SJCRH30 (cell line): ENCODE data around the gene ADGRL2. TPM values are rescaled to one million over a fixed set of nuclear protein-coding genes. Genes with fewer than 3 reads are reported as not detected.
"Not testable (repeated sequence)": the region's sequence is repeated elsewhere in the genome, so short reads cannot be mapped to it uniquely, and the experiment has no call there.

Experiments used
- DNase-seq, 2 experiments: peaks; one replicate each; pipeline ENCODE4 v3.0.0-alpha.2; 2015 to 2020
- H3K27ac ChIP-seq: fragments of 250-450 bp; sonication (Bioruptor Pico); 2 replicates; pipeline ENCODE4 v1.5.1; 2020; ENCODE audit warnings: mild to moderate bottlenecking, moderate library complexity
- H3K27me3 ChIP-seq: fragments of 250-450 bp; sonication (Bioruptor Pico); 2 replicates; pipeline ENCODE4 v1.5.1; 2020; ENCODE audit warnings: mild to moderate bottlenecking, moderate library complexity
- H3K36me3 ChIP-seq: fragments of 250-450 bp; sonication (Bioruptor Pico); 2 replicates; pipeline ENCODE4 v1.5.1; 2020; ENCODE audit warnings: mild to moderate bottlenecking, moderate library complexity
- H3K4me1 ChIP-seq: fragments of 250-450 bp; sonication (Bioruptor Pico); 2 replicates; pipeline ENCODE4 v1.5.1; 2020; ENCODE audit warnings: mild to moderate bottlenecking, moderate library complexity
- H3K4me3 ChIP-seq: fragments of 250-450 bp; sonication (Bioruptor Pico); 2 replicates; pipeline ENCODE4 v1.5.1; 2020; ENCODE audit warnings: mild to moderate bottlenecking, moderate library complexity
- H3K9me3 ChIP-seq: fragments of 250-450 bp; sonication (Bioruptor Pico); replicated peaks from 2 replicates; pipeline ENCODE4 v1.5.1; 2020; ENCODE audit warnings: mild to moderate bottlenecking, moderate library complexity
- total RNA-seq: library from RNA; depleted of rRNA; stranded (reverse); fragments of >200 nt; shearing (Covaris generic); gene quantifications from 2 replicates; pipeline ENCODE4 v1.2.3, GENCODE V29; 2014

Gene ADGRL2
- total RNA-seq, 1 experiment from 2014 or later, result 98.0 TPM

GRCh38 chr1:81848880-81849682, 48.3 kb downstream of the ADGRL2 start:
- no peak for DNase-seq
- no peaks in the 10 kb centered on the region for H3K27me3 ChIP-seq

GRCh38 chr1:81850031-81850430, 49.3 kb downstream of the ADGRL2 start:
- H3K4me1 ChIP-seq, result no peaks in the 10 kb centered on the region
- H3K4me3 ChIP-seq, result no peak overlapping the region
- H3K9me3 ChIP-seq, result no peaks in the 10 kb centered on the region
- DNase-seq, result no peak
- no peak overlapping the region for H3K27ac ChIP-seq
- no peaks in the 10 kb centered on the region for H3K27me3 ChIP-seq
- H3K36me3 ChIP-seq, result peaks cover 6% of the 10 kb centered on the region; the same call in 1 of the 2 replicates

More at GRCh38 chr1:81848880-81849682, 48.3 kb downstream of the ADGRL2 start:
- Histone ChIP-seq H3K4me3 (no peak overlapping the region), H3K27ac (no peak overlapping the region), H3K4me1 (no peaks in the 10 kb centered on the region), H3K9me3 (no peaks in the 10 kb centered on the region), H3K36me3 (peaks cover 6% of the 10 kb centered on the region; the same call in 1 of the 2 replicates)

GRCh38 chr1:81850495-81850894, 49.8 kb downstream of the ADGRL2 start:
- no peaks in the 10 kb centered on the region for H3K9me3 ChIP-seq
- no peak overlapping the region for H3K4me3 ChIP-seq
- no peaks in the 10 kb centered on the region for H3K27me3 ChIP-seq
- no peak for DNase-seq
- no peak overlapping the region for H3K27ac ChIP-seq
- H3K4me1 ChIP-seq, result no peaks in the 10 kb centered on the region
- H3K36me3 ChIP-seq, result peaks cover 6% of the 10 kb centered on the region; the same call in 1 of the 2 replicates

- DNase-seq, result no peak
- H3K27ac ChIP-seq, result no peak overlapping the region
- H3K36me3 ChIP-seq, result peaks cover 6% of the 10 kb centered on the region; the same call in 1 of the 2 replicates
- H3K9me3 ChIP-seq, result no peaks in the 10 kb centered on the region
- H3K4me3 ChIP-seq, result no peak overlapping the region
- no peaks in the 10 kb centered on the region for H3K27me3 ChIP-seq
- H3K4me1 ChIP-seq, result no peaks in the 10 kb centered on the region
Measured at GRCh38 chr1:81851217-81851616, 50.5 kb downstream of the ADGRL2 start.

GRCh38 chr1:81852961-81853360, 52.2 kb downstream of the ADGRL2 start:
- H3K4me3 ChIP-seq, result no peak overlapping the region
- H3K27ac ChIP-seq, result no peak overlapping the region
- H3K4me1 ChIP-seq, result no peaks in the 10 kb centered on the region
- peaks cover 6% of the 10 kb centered on the region; the same call in 1 of the 2 replicates for H3K36me3 ChIP-seq
- H3K9me3 ChIP-seq, result no peaks in the 10 kb centered on the region
- no peaks in the 10 kb centered on the region for H3K27me3 ChIP-seq
- no peak for DNase-seq

GRCh38 chr1:81867235-81867634, 66.5 kb downstream of the ADGRL2 start:
- H3K4me1 ChIP-seq, result peaks cover 12% of the 10 kb centered on the region
- no peaks in the 10 kb centered on the region for H3K9me3 ChIP-seq
- peak in 1 of 2 experiments; percentile 5 for DNase-seq
- H3K4me3 ChIP-seq, result no peak overlapping the region
- no peaks in the 10 kb centered on the region for H3K27me3 ChIP-seq
- no peak overlapping the region for H3K27ac ChIP-seq
- H3K36me3 ChIP-seq, result no peaks in the 10 kb centered on the region; the same call in 1 of the 2 replicates

GRCh38 chr1:81869307-81869706, 68.6 kb downstream of the ADGRL2 start:
- Histone ChIP-seq H3K36me3 (no peaks in the 10 kb centered on the region), H3K9me3 (no peaks in the 10 kb centered on the region), H3K4me1 (peaks cover 12% of the 10 kb centered on the region), H3K27me3 (no peaks in the 10 kb centered on the region), H3K27ac (peak overlapping the region; percentile 11; the same call in 1 of the 2 replicates), H3K4me3 (no peak overlapping the region)
- DNase-seq, result peak in 1 of 2 experiments; percentile 51

- H3K27me3 ChIP-seq, H3K4me3 ChIP-seq: not testable (repeated sequence)
Measured at GRCh38 chr1:81871091-81871490, 70.4 kb downstream of the ADGRL2 start.

GRCh38 chr1:81873946-81874345, 73.2 kb downstream of the ADGRL2 start:
- H3K36me3 ChIP-seq, result no peaks in the 10 kb centered on the region
- no peak overlapping the region for H3K4me3 ChIP-seq
- H3K27ac ChIP-seq, result no peak overlapping the region
- H3K27me3 ChIP-seq, result no peaks in the 10 kb centered on the region
- peaks cover 21% of the 10 kb centered on the region for H3K4me1 ChIP-seq
- no peak for DNase-seq
- no peaks in the 10 kb centered on the region for H3K9me3 ChIP-seq

More at GRCh38 chr1:81871091-81871490, 70.4 kb downstream of the ADGRL2 start:
- not testable (repeated sequence) for DNase-seq, H3K9me3 ChIP-seq, H3K36me3 ChIP-seq, H3K27ac ChIP-seq
- peaks cover 12% of the 10 kb centered on the region for H3K4me1 ChIP-seq

GRCh38 chr1:81874461-81874860, 73.7 kb downstream of the ADGRL2 start:
- Histone ChIP-seq H3K36me3 (no peaks in the 10 kb centered on the region), H3K9me3 (no peaks in the 10 kb centered on the region), H3K4me1 (peaks cover 16% of the 10 kb centered on the region), H3K27ac (no peak overlapping the region), H3K4me3 (no peak overlapping the region), H3K27me3 (no peaks in the 10 kb centered on the region)
- no peak for DNase-seq

- DNase-seq, result no peak
- no peak overlapping the region for H3K4me3 ChIP-seq
- no peaks in the 10 kb centered on the region for H3K27me3 ChIP-seq
- peaks cover 12% of the 10 kb centered on the region for H3K4me1 ChIP-seq
- no peak overlapping the region for H3K27ac ChIP-seq
- H3K9me3 ChIP-seq, result no peaks in the 10 kb centered on the region
- no peaks in the 10 kb centered on the region for H3K36me3 ChIP-seq
Measured at GRCh38 chr1:81874940-81875339, 74.2 kb downstream of the ADGRL2 start.

- H3K4me3 ChIP-seq, result no peak overlapping the region
- H3K27me3 ChIP-seq, result no peaks in the 10 kb centered on the region
- H3K9me3 ChIP-seq, result no peaks in the 10 kb centered on the region
- no peak overlapping the region for H3K27ac ChIP-seq
- no peaks in the 10 kb centered on the region; the same call in 1 of the 2 replicates for H3K36me3 ChIP-seq
- no peak for DNase-seq
- H3K4me1 ChIP-seq, result peaks cover 12% of the 10 kb centered on the region
Measured at GRCh38 chr1:81876901-81877733, 76.4 kb downstream of the ADGRL2 start.

- Histone ChIP-seq H3K36me3 (peaks cover under 1% of the 10 kb centered on the region; the same call in 1 of the 2 replicates), H3K27ac (no peak overlapping the region), H3K9me3 (no peaks in the 10 kb centered on the region), H3K27me3 (no peaks in the 10 kb centered on the region), H3K4me1 (peaks cover 12% of the 10 kb centered on the region), H3K4me3 (no peak overlapping the region)
- no peak for DNase-seq
Measured at GRCh38 chr1:81877940-81878339, 77.2 kb downstream of the ADGRL2 start.

GRCh38 chr1:81878538-81878937, 77.8 kb downstream of the ADGRL2 start:
- Histone ChIP-seq H3K36me3 (peaks cover 2% of the 10 kb centered on the region; the same call in 1 of the 2 replicates), H3K4me1 (peaks cover 12% of the 10 kb centered on the region), H3K27me3 (no peaks in the 10 kb centered on the region), H3K4me3 (no peak overlapping the region), H3K27ac (no peak overlapping the region), H3K9me3 (no peaks in the 10 kb centered on the region)
- no peak for DNase-seq

- Histone ChIP-seq H3K4me3 (no peak overlapping the region), H3K27me3 (no peaks in the 10 kb centered on the region), H3K9me3 (no peaks in the 10 kb centered on the region), H3K4me1 (peaks cover 12% of the 10 kb centered on the region), H3K27ac (no peak overlapping the region), H3K36me3 (peaks cover 2% of the 10 kb centered on the region; the same call in 1 of the 2 replicates)
- no peak for DNase-seq
Measured at GRCh38 chr1:81880781-81881180, 80.0 kb downstream of the ADGRL2 start.
